ENCODE measurements around the gene AMHR2.
"Not testable (repeated sequence)": the region's sequence is repeated elsewhere in the genome, so short reads cannot be mapped to it uniquely, and the experiment has no call there.

Gene AMHR2

DNA sequence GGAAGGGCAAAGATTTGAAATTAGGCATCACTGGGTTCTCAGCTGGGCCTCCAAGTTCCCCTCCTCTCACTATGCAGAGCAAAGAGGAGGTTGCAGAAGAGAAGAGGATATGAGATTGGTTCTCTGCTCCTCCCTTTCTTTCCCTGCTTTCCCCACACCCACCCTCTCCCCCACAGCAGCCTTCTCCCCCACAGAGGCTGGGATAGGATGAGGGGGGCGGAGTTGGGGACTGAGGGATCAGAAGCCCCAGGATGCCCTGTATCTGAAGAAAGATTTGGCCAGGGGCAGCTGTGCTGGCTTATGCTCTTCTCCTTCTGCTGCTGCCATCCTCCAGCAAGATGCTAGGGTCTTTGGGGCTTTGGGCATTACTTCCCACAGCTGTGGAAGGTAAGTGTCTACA is at the start of gene AMHR2:
TSS of gene AMHR2 (plus strand) at position 259 of the 400 bp plus-strand sequence. CDS start at position 339, 80 bp downstream.
- no peak for DNase-seq (ENCODE audit: low read depth, low spot score)
- H3K27ac ChIP-seq, result no peak within 1 kb of the TSS

DNA sequence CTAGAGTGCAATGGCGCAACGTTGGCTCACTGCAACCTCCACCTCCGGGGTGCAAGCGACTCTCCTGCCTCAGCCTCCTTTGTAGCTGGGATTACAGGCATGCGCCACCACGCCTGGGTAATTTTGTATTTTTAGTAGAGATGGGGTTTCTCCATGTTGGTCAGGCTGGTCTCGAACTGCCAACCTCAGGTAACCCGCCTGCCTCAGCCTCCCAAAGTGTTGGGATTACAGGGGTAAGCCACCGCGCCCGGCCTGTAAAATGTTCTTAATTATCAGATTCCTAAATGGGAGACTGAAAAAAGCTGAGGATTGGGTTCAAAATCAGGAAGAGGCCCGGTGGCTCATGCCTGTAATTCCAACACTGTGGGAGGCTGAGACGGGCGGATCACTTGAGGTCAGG is 49.4 kb upstream of the AMHR2 start:
- H3K27ac ChIP-seq, result peak overlapping the region; percentile 98

DNA sequence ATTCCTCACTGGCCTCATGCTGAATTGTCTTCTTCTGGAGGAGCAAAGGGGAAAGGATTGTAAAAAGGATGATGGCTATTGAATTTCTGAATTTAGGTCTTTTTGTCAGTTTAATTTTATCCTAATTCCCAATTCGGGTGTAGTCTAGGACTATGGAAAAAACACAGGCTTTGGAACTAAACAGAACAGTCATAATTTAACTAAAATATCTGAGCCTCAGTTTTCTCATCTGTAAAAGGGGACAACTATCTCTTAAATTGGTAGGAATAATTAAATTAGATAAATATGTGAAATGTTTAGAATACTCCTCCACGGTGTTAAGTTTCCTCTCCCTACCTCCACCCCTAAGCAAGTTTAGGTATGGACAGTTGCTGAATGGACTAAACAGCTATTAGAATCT is 46.9 kb upstream of the AMHR2 start:
- no peak overlapping the region for H3K27ac ChIP-seq
- DNase-seq (ENCODE audit: low read depth, low spot score), result no peak

More for the DNA sequence above, 49.4 kb upstream of the AMHR2 start:
- DNase-seq (ENCODE audit: low read depth, low spot score), result not testable (repeated sequence)

DNA sequence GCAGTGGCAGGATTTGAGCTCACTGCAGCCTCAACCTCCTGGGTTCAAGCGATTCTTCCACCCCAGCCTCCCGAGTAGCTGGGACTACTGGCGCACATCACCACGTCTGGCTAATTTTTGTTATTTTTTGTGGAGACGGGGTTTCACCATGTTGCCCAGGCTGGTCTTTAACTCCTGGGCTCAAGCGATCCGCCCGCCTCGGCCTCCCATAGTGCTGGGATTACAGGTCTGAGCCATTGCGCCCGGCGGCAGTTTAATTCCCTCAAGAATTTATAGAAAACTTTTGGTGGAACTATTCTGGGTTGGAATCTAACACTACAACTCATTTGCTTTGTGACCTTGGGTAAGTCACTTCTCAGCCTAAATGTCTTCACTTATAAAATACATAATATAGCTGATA is 45.4 kb upstream of the AMHR2 start:
- no peak for DNase-seq (ENCODE audit: low read depth, low spot score)
- peak overlapping the region; percentile 88 for H3K27ac ChIP-seq

DNA sequence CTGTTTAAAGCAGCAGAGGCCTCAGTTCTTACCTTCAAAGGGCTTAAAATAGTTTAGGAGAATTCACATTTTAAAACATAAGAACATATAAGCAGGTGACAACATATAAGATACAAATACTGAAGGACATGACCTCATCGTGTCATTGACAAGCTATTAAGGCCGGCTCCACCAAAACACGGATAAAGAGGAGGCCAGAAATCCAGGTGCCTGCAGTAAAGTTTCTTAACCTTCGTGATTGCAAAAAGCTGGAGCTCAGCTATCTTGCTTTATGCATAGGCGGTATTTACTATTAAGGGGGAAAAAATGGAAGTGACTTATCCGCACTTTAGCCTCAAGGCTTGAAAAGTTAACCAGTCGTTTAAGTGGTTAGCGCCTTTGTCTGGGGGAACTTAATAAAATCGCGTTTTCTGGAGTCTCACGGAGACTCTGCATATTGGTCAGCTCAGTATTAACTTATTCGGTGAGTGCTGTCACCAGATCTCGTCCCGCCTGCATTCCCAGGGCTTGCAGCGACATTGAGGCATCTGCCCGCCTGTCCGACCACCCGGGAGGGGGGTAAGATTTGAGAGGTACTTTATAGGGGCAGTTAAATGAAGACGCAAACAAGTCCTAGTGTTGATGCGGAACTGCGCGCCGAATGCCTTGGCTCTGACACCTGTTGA is 44.8 kb upstream of the AMHR2 start:
- peak overlapping the region; percentile 88 for H3K27ac ChIP-seq
- DNase-seq (ENCODE audit: low read depth, low spot score), result no peak

DNA sequence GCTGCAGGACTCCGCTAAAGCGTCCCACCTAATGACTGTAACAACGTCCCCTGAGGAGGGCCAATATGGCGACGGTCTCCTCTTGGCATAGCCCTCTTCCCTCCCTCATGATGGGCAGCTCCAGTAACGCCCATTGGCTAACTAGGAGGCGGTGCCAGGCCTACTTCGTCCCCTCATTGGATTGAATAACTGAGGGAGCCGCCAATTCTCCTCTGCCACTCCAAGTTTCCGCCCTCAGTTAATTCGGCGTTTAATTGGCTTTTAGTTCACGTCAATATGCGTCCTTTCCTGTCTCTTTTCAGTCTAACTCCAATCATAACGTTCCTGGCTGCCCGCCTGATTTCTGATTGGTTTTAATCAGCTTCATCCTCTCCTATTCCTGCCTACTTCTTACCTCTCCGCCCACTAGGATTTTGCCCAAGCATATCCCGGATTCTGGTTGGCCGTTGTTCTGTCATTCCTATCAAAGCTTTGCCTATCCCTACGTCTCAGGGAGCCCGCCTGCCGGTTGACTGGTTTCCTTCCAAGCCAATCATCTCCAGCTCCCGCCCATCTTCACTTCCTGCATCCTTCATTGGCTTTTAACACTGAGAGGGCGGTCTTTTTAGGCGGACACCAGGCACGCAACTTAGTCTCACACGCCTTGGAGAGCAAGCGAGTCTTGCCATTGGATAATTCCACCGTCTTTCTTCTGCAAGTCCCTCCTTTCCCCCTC is 44.1 kb upstream of the AMHR2 start:
- H3K27ac ChIP-seq, result peak overlapping the region; percentile 99
- peak; percentile 100 for DNase-seq (ENCODE audit: low read depth, low spot score)

DNA sequence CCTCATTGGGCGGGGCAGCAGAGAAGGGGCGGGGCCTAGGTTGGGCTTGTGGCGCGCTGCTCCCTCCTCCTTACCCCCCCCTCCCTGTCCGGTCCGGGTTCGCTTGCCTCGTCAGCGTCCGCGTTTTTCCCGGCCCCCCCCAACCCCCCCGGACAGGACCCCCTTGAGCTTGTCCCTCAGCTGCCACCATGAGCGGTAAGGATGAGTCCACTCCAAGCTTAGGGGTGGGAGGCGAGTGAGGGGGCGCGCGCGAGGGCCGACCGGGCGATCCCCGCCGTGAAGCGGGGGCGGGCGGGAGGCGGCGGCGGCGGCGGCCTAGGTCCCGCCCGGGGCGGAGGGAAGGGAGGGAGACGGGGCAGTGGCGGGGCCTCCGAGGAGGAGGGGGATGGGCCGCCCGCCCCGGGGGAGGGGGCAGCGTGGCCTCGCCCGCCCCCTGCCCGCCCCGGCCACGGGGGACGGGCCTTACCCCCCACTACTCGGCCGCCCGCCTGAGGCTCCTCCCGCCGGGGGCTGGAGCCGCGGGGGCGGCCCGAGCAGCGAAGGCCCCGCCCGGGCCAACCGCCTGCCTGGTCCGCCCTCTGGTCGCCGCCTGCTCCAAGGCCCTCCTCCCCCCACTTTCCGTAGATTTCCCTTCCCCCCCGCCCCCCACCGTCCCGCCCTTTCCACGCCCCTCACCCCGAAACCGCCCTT is 43.4 kb upstream of the AMHR2 start, which contains the start of gene SP1:
TSS of gene SP1 (plus strand) at position 73 of the 690 bp plus-strand sequence. CDS start at position 189, 116 bp downstream.
- DNase-seq (ENCODE audit: low read depth, low spot score), result peak; percentile 71
- peak within 1 kb of the TSS; percentile 99 for H3K27ac ChIP-seq

DNA sequence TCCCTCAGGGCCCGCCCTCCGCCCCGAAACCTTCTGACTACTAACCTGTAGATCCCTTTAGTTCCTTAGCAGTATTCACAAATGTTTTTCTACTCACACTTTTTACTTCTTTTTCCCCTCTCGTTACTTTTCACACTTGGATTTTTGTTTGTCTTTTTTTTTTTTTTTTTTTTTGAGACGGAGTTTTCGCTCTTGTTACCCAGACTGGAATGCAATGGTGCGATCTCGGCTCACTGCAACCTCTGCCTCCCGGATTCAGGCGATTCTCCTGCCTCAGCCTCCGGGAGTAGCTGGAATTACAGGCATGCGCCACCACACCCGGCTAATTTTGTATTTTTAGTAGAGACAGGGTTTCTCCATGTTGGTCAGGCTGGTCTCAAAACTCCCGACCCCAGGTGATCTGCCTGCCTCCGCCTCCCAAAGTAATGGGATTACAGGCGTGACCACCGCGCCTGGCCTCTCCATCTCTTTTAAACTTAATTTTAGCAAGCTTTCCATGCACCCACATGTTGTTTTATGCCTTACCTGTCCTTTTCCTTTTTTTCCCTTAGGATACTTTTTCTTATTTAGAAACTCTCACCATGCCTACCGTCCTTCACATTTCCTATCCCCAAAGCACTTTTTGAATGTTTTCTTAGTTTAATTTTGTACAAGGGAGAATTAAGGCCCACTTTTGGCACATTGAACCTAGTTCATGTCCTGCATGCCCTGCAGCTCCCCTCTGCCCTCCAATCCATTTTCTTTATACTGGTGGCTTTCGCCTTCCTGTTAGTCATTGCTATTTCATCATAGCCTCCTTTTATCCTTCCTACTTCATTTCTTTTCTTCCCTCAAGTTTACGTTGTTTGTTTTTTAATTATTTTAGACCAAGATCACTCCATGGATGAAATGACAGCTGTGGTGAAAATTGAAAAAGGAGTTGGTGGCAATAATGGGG is 42.6 kb upstream of the AMHR2 start:
- H3K27ac ChIP-seq, result peak overlapping the region; percentile 99
- no peak for DNase-seq (ENCODE audit: low read depth, low spot score)

DNA sequence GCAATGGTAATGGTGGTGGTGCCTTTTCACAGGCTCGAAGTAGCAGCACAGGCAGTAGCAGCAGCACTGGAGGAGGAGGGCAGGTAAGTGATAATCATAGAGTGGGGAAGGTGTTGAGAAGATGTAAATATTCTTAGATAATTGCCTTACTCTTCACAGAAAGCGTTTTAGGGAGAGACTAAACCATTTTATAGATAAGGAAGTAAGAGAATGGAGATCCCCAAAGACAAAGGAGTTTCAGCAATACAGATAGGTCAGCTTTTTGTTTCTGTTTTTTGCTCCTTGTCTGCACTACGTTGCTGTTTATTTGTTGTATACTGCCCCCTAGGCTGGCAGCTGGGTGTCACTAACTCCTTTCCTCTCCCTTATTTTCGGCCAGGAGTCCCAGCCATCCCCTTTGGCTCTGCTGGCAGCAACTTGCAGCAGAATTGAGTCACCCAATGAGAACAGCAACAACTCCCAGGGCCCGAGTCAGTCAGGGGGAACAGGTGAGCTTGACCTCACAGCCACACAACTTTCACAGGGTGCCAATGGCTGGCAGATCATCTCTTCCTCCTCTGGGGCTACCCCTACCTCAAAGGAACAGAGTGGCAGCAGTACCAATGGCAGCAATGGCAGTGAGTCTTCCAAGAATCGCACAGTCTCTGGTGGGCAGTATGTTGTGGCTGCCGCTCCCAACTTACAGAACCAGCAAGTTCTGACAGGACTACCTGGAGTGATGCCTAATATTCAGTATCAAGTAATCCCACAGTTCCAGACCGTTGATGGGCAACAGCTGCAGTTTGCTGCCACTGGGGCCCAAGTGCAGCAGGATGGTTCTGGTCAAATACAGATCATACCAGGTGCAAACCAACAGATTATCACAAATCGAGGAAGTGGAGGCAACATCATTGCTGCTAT is 41.7 kb upstream of the AMHR2 start:
- peak; percentile 89 for DNase-seq (ENCODE audit: low read depth, low spot score)

DNA sequence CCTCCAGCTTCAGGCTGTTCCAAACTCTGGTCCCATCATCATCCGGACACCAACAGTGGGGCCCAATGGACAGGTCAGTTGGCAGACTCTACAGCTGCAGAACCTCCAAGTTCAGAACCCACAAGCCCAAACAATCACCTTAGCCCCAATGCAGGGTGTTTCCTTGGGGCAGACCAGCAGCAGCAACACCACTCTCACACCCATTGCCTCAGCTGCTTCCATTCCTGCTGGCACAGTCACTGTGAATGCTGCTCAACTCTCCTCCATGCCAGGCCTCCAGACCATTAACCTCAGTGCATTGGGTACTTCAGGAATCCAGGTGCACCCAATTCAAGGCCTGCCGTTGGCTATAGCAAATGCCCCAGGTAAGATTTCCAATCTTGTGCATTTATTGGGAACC is 40.4 kb upstream of the AMHR2 start:
- DNase-seq (ENCODE audit: low read depth, low spot score), result no peak
- peak overlapping the region; percentile 99 for H3K27ac ChIP-seq

More for the DNA sequence above, 41.7 kb upstream of the AMHR2 start:
- peak overlapping the region; percentile 99 for H3K27ac ChIP-seq

DNA sequence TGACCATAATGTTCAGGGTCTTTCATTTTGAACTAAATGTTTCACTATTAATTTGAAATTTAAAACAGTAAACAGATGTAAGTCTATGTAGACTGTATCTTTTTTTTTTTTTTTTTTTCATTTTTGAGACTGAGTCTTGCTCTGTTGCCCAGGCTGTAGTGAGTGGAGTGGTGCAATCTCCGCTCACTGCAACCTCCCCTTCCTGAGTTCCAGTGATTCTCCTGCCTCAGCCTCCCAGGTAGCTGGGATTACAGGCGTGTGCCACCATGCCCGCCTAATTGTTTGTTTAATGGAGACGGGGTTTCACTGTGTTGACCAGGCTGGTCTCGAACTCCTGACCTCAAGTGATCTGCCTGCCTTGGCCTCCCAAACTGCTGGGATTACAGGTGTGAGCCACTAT is 37.3 kb upstream of the AMHR2 start:
- DNase-seq (ENCODE audit: low read depth, low spot score), result not testable (repeated sequence)
- H3K27ac ChIP-seq, result peak overlapping the region; percentile 22

DNA sequence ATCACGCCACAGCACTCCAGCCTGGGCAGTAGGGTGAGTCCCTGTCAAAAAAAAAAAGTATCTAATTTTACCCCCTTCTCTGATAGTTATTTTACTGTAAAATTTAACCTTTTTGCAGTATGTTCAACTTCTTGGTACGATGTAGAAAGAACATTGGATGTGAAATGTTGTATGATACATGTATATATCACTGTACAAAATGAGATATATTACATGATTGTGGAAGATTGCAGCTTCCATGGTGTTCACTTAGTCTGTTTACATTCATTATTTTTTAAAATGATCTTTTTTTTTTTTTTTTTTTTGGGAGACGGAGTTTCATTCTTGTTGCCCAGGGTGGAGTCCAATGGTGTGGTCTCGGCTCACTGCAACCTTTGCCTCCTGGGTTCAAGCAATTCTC is 34.7 kb upstream of the AMHR2 start:
- no peak for DNase-seq (ENCODE audit: low read depth, low spot score)
- peak overlapping the region; percentile 17 for H3K27ac ChIP-seq

DNA sequence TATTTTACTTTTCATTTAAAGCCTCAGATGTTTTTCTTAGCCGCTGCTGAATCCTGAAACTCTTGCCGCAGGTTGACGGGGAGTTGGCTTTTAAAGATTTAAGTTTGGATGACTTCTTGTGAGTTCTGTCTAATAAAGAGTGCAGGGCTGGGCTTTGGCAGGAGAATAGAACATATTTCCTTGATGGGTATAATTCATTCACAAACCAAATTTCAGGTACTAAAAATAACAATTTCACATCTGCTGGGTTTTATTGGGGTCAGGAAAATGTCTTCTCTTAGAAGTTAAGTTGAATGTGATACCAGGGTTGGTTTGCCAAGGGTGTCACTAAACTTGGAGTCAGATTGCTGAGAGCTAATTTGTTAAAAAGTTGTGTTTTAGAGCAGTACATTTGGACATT is 34.0 kb upstream of the AMHR2 start:
- H3K27ac ChIP-seq, result peak overlapping the region; percentile 1
- DNase-seq (ENCODE audit: low read depth, low spot score), result no peak

DNA sequence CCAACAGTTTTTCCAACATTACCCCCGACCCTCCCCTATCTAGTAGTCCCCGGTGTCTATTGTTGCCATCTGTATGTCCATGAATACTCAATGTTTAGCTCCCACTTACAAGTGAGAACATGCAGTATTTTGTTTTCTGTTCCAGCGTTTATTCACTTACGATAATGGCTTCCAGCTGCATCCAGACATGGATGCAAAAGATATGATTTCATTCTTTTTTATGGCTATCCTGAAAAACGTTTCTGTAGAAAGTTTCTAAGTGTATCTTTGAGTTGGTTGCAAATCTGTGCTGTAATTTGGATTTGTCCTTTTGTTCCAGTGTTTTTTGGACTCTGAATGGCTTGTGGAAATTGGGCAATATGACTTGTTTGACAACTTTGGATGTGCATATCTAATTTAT is 31.9 kb upstream of the AMHR2 start:
- H3K27ac ChIP-seq, result no peak overlapping the region

DNA sequence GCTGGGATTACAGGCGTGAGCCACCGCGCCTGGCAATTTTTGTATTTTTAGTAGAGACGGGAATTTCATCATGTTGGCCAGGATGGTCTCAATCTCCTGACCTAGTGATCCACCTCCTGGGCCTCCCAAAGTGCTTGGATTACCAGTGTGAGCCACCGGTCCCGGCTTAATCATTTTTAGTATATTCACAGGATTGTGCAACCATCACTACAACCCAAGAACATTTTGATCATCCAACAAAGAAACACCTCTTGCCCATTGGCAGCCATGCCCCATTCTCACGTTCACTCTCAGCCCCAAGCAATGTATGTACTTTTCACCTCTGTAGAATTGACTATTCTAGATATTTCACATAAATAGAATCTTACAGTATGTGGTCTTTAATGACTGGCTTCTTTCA is 23.8 kb upstream of the AMHR2 start:
- DNase-seq (ENCODE audit: low read depth, low spot score), result no peak
- no peak overlapping the region for H3K27ac ChIP-seq

More for the DNA sequence above, 31.9 kb upstream of the AMHR2 start:
- DNase-seq (ENCODE audit: low read depth, low spot score), result no peak

DNA sequence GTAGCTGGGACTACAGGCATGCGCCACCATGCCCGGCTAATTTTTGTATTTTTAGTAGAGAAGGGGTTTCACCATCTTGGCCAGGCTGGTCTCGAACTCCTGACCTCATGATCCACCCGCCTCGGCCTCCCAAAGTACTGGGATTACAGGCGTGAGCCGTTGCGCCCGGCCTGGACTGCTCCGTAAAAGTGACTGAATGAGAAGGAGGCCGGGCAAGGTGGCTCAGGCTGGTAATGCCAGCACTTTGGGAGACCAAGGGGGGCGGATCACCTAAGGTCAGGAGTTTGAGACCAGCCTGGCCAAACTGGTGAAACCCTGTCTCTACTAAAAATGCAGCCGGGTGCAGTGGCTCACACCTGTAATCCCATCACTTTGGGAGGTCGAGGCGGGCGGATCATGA is 21.3 kb upstream of the AMHR2 start:
- DNase-seq (ENCODE audit: low read depth, low spot score); H3K27ac ChIP-seq: not testable (repeated sequence)

DNA sequence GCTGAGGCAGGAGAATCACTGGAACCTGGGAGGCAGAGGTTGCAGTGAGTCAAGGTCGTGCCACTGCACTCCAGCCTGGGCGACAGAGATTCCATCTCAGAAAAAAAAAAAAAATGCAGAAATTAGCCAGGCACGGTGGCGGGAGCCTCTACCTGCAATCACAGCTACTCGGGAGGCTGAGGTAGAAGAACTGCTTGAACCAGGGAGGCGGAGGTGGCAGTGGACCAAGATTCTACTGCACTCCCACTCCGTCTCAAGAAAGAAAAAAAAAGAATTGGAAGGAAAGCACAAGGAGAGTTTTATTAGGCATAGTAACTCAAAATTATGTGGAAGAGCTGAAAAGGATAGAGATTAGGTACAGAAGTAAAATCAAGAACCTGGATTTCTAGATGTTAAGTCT is 20.8 kb upstream of the AMHR2 start:
- no peak overlapping the region for H3K27ac ChIP-seq
- no peak for DNase-seq (ENCODE audit: low read depth, low spot score)

DNA sequence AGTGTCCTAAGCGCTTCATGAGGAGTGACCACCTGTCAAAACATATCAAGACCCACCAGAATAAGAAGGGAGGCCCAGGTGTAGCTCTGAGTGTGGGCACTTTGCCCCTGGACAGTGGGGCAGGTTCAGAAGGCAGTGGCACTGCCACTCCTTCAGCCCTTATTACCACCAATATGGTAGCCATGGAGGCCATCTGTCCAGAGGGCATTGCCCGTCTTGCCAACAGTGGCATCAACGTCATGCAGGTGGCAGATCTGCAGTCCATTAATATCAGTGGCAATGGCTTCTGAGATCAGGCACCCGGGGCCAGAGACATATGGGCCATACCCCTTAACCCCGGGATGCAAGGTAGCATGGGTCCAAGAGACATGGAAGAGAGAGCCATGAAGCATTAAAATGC is 12.7 kb upstream of the AMHR2 start:
- no peak for DNase-seq (ENCODE audit: low read depth, low spot score)
- no peak overlapping the region for H3K27ac ChIP-seq

Measured in epithelial cell of prostate (primary cell).